ENCODE data around the gene BAZ1A.

Gene BAZ1A

DNA sequence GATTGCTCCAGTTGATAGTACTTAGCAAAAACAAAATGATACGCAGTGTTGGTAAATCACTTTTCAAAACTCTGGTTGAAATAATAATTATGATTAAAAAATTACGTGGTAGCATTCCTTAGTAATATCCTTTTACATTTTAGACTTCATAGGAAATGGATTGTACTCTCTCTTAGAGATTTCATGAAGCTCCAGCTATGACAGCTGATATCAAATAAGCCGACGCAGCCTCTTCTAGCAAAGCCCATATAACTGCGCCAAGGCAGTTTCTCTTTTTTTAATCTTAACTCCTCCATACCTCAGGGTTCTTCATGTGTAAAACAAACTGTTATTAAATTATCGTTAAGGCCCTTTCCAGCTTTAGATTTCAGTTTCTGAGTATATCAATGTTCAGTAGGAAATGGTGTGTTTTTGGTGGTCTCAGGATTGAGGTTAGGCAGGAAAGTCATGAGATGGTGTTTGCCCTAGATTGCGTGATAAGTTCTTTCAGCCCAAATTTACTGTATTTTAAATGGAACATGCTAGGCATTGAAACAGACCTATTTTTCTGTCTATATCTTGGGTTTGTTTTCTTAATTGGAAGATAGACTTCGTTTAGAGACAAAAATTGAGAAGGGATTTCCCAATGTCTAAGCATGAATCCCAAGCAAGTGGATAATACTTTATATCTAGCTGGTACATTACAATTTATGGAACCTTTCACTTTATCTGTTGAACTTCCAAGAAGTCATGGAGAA is 159.9 kb downstream of the BAZ1A start:
- DNase-seq, result no peak

DNA sequence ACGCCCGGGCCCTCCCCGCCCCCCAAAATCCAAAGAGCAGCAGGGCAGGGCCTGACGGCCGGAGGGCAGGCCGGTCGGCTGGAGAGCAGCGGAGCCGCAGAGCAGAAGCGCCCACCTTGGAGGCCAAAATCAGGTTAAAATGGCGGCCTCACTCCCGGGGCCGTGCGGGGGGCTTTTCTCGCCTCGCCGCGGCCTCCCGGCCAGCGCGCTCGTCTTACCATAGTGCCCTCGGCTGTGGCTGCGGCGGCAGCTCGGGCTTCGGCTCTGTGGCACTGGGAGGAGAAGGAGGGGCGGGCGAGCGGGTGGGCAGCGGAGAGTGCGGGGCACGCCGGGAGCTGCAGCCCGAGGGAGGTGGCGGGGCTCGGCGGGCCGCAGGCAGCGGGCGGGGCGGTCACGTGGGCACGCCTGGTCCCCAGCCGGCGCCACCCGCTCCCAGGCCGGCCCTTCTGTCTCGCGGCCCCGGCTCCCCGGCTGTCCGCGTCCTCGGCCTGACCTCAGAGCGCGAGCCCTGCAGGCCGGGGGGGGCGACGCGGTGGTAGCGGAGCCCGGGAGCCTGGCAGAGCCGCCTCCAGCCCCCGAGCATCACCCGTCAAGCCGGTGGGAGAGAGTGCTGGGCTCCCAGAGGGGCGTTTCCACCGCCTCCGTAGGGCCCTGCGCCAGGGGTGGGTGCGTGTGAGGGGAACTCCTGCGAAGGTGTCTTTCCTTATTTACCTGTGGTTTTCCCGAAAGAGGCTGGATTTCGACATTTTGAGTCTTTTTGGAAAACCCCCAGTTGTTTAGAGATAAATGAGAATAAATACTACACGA is 160.6 kb downstream of the BAZ1A start, which contains the start of gene CFL2:
TSS of gene CFL2 (minus strand) at position 274 of the 807 bp plus-strand sequence. CDS start at position 221, 53 bp downstream.
- DNase-seq, result peak; percentile 73 to 79

DNA sequence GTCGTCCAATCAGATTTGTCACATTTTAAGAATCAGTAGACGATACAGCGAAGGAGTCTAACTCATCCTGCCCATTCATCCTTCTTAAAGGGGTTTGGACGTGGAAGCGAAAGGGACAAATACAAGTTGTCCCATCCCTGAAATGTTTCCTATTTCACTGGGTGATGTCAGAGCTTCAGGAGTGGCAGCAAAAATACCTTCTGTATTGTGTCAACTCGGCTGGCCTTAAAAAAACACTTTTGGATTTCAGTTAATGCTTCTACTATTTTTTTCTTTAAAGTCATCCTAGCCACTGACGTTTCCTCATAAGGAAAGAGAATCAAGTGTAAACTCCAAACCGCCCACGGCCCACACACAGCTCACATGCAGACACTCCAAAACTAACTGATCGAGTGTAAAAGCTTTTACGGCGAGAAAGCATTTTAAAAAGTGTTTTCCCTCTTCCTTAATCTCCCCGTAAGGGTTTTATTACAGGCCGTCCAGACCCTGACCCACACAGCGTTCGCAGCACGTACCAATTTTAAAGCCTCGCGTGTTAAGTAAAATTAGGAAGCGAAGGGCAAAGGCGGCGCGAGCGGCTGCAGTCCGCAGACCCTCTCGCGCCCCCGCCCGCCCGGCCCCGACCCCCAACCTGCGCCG is 161.4 kb downstream of the BAZ1A start:
- peak; percentile 2 to 28 for DNase-seq

DNA sequence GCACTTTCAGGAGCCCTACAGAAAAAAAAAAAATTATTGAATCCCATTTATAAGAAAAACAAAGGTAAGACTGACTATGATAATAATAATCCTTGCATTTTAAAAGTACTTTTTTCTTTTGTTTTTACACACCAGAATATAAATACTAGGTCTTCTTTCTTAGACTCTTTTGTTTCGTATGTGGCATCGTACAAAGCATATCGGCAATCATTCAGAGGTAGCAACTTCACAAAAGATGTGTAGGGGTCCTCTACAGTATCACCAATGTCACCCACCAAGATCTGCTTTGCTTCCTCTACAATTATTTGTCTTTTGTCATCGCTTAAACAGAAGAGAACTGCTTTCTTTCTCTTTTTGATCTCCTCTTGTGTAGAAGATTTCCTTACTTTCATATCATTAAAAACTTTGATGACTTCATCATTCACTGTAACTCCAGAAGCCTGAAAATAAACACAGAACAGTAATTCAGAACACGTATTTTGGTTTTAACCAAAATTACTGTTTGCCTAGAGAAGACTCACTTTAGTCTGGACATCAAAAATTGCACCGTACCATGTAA is 162.0 kb downstream of the BAZ1A start:
- DNase-seq, result no peak

DNA sequence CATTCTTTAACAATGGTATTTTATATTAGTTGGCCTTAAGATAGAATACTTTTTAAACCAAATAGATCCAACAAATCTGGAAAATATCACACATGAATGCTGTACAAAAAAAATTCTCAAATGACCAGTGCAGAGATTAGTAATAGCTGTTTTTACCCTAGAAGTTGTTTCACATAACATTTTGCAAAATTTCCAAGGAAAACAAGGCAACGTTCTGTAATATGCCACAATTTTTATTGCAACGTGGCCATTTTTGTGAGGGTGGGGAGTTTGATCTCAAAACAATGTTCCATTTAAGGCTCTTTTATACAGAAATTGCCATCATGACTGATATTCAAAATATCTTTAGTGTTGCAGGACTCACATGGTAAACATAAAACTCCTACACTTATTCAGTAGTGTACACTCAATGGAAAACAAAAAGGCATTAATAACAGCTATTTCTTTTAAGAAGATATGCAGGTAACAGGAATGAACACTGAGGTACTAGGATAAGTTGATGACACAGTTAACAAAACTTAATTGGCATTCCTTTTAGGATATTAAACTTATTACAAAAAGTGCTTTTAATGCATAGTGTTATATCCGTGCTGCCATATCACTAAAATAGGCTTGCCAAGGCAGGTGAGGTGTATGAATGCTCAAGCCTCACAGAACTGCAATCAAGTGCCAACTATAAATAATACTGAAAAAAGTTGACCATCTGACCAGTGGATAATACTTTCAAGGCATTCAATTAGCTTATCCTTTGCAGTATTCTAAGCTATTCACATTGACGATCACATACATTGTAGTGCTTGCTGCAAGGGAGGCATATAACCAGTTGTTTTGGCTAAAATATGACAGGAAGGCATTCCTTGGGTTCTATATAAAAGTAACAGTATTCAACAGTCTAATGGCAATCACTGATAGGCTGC is 163.1 kb downstream of the BAZ1A start:
- no peak for DNase-seq

DNA sequence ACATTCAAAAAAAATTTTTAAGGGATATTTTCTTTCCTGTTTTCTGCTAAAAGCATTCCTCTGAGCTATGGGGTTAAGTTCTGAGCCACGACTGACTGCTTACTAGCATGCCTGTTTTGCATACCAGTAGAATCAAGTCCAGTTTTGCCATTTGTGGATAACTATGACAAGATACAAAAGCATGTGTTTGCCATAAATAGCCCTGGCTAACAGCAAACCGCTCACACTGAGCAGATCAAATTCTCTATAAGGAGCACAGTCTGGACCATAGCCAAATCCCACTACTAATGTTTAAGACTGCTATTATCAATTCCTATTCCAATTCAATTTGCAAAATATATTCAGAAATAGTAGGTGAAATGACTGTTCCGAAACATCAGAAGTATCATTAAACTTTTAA is 164.0 kb downstream of the BAZ1A start:
- no peak for DNase-seq

DNA sequence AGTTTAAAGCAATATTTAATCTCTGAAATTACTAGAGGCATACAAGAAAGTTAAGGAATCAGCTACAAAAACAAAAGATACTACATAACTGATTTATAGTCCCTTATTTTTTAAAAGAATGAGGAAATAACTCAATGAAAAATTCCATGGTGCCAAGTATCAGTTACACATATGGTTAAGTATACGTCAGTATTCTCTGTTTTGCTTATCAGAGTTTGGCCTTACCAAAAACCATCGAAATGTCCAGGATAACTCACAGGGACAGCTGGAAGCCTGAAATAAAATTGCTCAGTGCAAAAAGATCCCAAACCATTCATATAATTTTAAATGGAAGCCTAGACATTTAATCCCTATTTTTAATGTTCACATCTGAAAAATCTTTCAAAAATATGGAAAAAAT is 164.4 kb downstream of the BAZ1A start:
- DNase-seq, result no peak

DNA sequence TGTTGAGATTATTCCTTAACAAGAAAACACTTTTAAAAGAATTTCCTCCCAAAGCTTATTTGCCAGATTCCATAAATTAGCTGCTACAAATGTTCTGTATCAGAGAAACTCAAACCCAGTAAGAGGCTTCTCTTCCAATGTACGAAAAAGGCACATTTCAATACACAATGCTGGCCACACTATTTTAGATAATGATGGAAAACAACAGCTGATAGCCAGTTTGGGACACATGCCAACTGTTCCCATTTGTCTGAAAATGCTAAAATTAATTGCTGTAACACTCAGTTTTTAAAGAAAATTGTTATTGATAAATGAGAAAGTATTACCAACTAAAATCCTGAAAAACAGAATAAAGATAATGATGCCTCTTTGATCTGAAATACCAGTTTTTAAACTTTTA is 165.2 kb downstream of the BAZ1A start:
- no peak for DNase-seq

DNA sequence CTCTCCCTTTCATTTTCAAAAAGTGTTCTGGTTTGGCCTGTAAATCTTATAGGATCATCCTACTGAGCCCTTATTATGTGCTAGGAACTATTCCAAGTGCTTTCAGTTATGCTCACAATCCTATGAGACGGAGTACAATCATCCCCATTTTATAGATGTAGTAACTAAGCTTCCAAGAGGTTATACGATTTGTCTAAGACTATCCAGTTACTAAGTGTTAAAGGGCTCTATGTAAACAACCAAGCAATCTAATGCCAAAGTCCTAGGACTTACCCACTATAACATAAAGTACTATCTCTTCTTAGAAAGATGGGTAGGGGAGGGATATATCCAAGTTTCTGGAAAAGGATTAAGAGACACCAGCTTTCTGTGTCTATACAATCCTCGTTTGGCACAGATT is 167.4 kb downstream of the BAZ1A start:
- no peak for DNase-seq

Data from CD4-positive, alpha-beta T cell treated with Interleukin-1 beta for 1 hour (primary cell).